HEK293T (cell line): Measurements from ENCODE around the gene IFRD2.

Experiments
- CTCF ChIA-PET: fragments of 350-600 bp; formaldehyde crosslinking; extraction: SDS; loops from one replicate; lab custom pipeline; 2021; ENCODE audit warnings: antibody characterized with exemption, inconsistent platforms; lab: Yijun Ruan, JAX
- POLR2A ChIA-PET: fragments of 350-600 bp; formaldehyde crosslinking; extraction: SDS; loops from one replicate; lab custom pipeline; 2020; ENCODE audit warnings: antibody characterized with exemption, inconsistent platforms; lab: Yijun Ruan, JAX
- DNase-seq: peaks from one replicate; pipeline ENCODE4 v3.0.0; 2012; ENCODE audit warnings: mixed read lengths; ENCODE audit errors: extremely low spot score
- ARNT ChIP-seq: fragments of 450-650 bp; IDR thresholded peaks from 2 replicates; pipeline ENCODE4 v1.6.1; 2017; ENCODE audit warnings: mild to moderate bottlenecking
- BHLHE40 ChIP-seq: fragments of 450-650 bp; IDR thresholded peaks from 2 replicates; pipeline ENCODE4 v1.6.1; 2016; ENCODE audit warnings: mild to moderate bottlenecking, moderate library complexity, borderline replicate concordance
- CTBP1 ChIP-seq: fragments of 450-650 bp; IDR thresholded peaks from 2 replicates; pipeline ENCODE4 v1.6.1; 2016; ENCODE audit warnings: borderline replicate concordance
- ELF4 ChIP-seq: fragments of 450-650 bp; IDR thresholded peaks from 2 replicates; pipeline ENCODE4 v1.6.1; 2017; ENCODE audit warnings: antibody characterized with exemption
- FOXA1 ChIP-seq: fragments of 450-650 bp; IDR thresholded peaks from 2 replicates; pipeline ENCODE4 v1.6.1; 2016; ENCODE audit warnings: mild to moderate bottlenecking
- FOXK2 ChIP-seq: fragments of 450-650 bp; IDR thresholded peaks from 2 replicates; pipeline ENCODE4 v1.6.1; 2016; ENCODE audit warnings: mild to moderate bottlenecking
- FOXM1 ChIP-seq: fragments of 450-650 bp; IDR thresholded peaks from 2 replicates; pipeline ENCODE4 v1.6.1; 2017; ENCODE audit warnings: mild to moderate bottlenecking, borderline replicate concordance
- HDGF ChIP-seq: fragments of 450-650 bp; IDR thresholded peaks from 2 replicates; pipeline ENCODE4 v1.6.1; 2017; ENCODE audit warnings: antibody characterized with exemption, borderline replicate concordance
- L3MBTL2 ChIP-seq: fragments of 450-650 bp; conservative IDR thresholded peaks from 2 replicates; pipeline ENCODE4 v1.6.1; 2016; ENCODE audit warnings: mild to moderate bottlenecking
- LEF1 ChIP-seq: fragments of 450-650 bp; IDR thresholded peaks from 2 replicates; pipeline ENCODE4 v1.6.1; 2017; ENCODE audit warnings: mild to moderate bottlenecking, borderline replicate concordance
- NFRKB ChIP-seq: fragments of 450-650 bp; IDR thresholded peaks from 2 replicates; pipeline ENCODE4 v1.6.1; 2016; ENCODE audit warnings: mild to moderate bottlenecking, moderate library complexity
- PKNOX1 ChIP-seq: fragments of 450-650 bp; IDR thresholded peaks from 2 replicates; pipeline ENCODE4 v1.6.1; 2016
- SP1 ChIP-seq: fragments of 450-650 bp; IDR thresholded peaks from 2 replicates; pipeline ENCODE4 v1.6.1; 2017
- SUZ12 ChIP-seq: fragments of 450-650 bp; IDR thresholded peaks from 2 replicates; pipeline ENCODE4 v1.6.1; 2016; ENCODE audit warnings: mild to moderate bottlenecking
- TARDBP ChIP-seq: fragments of 450-650 bp; IDR thresholded peaks from 2 replicates; pipeline ENCODE4 v1.6.1; 2016
- ZNF384 ChIP-seq: fragments of 450-650 bp; IDR thresholded peaks from 2 replicates; pipeline ENCODE4 v1.6.1; 2016

IFRD2 gene

GRCh38 chr3:50331364-50331907 is 39.2 kb upstream of the IFRD2 start:
- TF ChIP-seq BHLHE40: no peak
- TF ChIP-seq LEF1: no peak
- no peak for TF ChIP-seq HDGF
- no peak for TF ChIP-seq TARDBP
- no peak for TF ChIP-seq ZNF384
- no peak for TF ChIP-seq FOXA1
- no peak for TF ChIP-seq NFRKB
- TF ChIP-seq SUZ12: no peak
- TF ChIP-seq FOXM1: no peak
- TF ChIP-seq PKNOX1: no peak
- no peak for TF ChIP-seq ELF4
- TF ChIP-seq SP1: no peak
- no peak for TF ChIP-seq CTBP1
- TF ChIP-seq FOXK2: no peak
- TF ChIP-seq L3MBTL2: no peak
- TF ChIP-seq ARNT: no peak
- POLR2A ChIA-PET: interaction anchor here (1.1 kb wide), 1 partner anchor 22 kb away, joined by 5 read pairs; no protein-coding TSS in a partner anchor
- no peak for DNase-seq
- CTCF ChIA-PET: interaction anchor here (1.0 kb wide), 1 partner anchor 136 kb away, joined by 3 read pairs; no protein-coding TSS in a partner anchor

- ChIA-PET CTCF (no interaction called here), POLR2A (no interaction called here)
- DNase-seq: no peak
- no peak for TF ChIP-seq ZNF384
- TF ChIP-seq BHLHE40: no peak
- TF ChIP-seq L3MBTL2: no peak
- no peak for TF ChIP-seq TARDBP
- no peak for TF ChIP-seq ELF4
- TF ChIP-seq PKNOX1: no peak
- no peak for TF ChIP-seq FOXK2
- TF ChIP-seq HDGF: no peak
- no peak for TF ChIP-seq CTBP1
- no peak for TF ChIP-seq FOXA1
- TF ChIP-seq SP1: no peak
- no peak for TF ChIP-seq ARNT
- TF ChIP-seq SUZ12: no peak
- TF ChIP-seq NFRKB: no peak
- no peak for TF ChIP-seq LEF1
- TF ChIP-seq FOXM1: no peak
Measured at GRCh38 chr3:50330330-50330729, 38.1 kb upstream of the IFRD2 start.

GRCh38 chr3:50327943-50328691 is 35.9 kb upstream of the IFRD2 start, which contains the start of gene TUSC2:
TSS of gene TUSC2 (minus strand) at chr3:50328223. CDS start at chr3:50328099, 124 bp downstream.
- TF ChIP-seq SP1 (no peak), HDGF (no peak), ELF4 (peak; percentile 64), SUZ12 (no peak), FOXM1 (no peak), L3MBTL2 (no peak), PKNOX1 (peak; percentile 76; the same call in 1 of the 2 replicates), NFRKB (no peak)
- ChIA-PET CTCF (interaction anchor here (1.6 kb wide), 1 partner anchor 9 kb away, joined by 10 read pairs; no protein-coding TSS in a partner anchor), POLR2A (interaction anchor here (0.8 to 3.1 kb wide), 22 partner anchors 9 to 241 kb away, joined by 3 to 88 read pairs (median 4); partner anchors contain the start of genes CYB561D2, GNAI2, HEMK1 and HYAL3)
- peak; percentile 95 for DNase-seq

- no peak for TF ChIP-seq SP1
- TF ChIP-seq ELF4: no peak
- TF ChIP-seq L3MBTL2: no peak
- TF ChIP-seq ARNT: no peak
- TF ChIP-seq CTBP1: no peak
- no peak for TF ChIP-seq FOXA1
- no peak for TF ChIP-seq FOXK2
- TF ChIP-seq SUZ12: no peak
- DNase-seq: no peak
- CTCF ChIA-PET: no interaction called here
- POLR2A ChIA-PET: interaction anchor here (0.9 to 3.1 kb wide), 16 partner anchors 9 to 133 kb away, joined by 3 to 88 read pairs (median 5); partner anchors contain the start of genes CYB561D2, GNAI2, HYAL3 and IFRD2
Measured at GRCh38 chr3:50327129-50327528, 34.9 kb upstream of the IFRD2 start.

GRCh38 chr3:50326182-50326541 is 33.9 kb upstream of the IFRD2 start:
- CTCF ChIA-PET: no interaction called here
- TF ChIP-seq FOXA1 (no peak), SP1 (no peak), FOXK2 (no peak), FOXM1 (no peak)
- POLR2A ChIA-PET: interaction anchor here (1.7 to 2.2 kb wide), 2 partner anchors 11 to 24 kb away, joined by 5 to 14 read pairs; partner anchors contain the start of genes CYB561D2 and NPRL2
- DNase-seq: no peak
